ENCODE data around the gene SLC25A38.

Gene SLC25A38

DNA sequence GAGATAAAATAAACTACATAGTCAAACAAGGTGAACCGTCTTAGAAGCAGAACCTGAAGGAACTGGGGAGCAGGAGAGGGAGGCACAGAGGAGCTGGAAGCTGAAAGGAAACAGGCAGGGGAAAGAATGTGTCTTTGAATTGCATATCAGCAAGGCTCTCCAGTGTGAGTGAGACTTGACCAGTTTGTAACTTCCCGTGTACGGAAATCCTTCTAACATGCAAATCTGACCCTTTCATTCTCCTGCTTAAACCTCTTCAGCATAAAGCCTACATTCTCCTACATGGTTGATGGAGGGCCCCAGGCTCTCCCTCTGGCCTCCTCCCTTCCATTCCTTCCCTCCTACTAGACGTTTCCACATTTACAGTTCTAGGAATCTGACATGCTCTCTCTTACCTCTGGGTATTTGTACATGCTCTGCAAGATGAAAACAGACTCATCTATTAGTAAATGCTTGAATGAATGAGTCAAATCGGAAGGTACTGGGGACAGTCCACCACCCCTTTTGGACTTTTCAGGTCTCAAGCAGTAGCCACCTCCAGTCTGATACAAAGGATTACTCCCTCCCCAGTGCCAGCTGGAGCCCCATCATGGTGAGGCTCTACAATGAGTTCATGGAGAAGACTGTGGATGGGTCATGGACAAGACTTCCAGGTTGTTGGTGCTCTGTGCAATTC, 6.1 kb upstream of the SLC25A38 start:
- ChIA-PET CTCF (interaction anchor here (0.9 to 6.0 kb wide), 14 partner anchors 11 to 189 kb away, joined by 3 to 41 read pairs (median 4); partner anchors contain the start of gene XIRP1), POLR2A (no interaction called here)
- Histone ChIP-seq H3K9me3 (ENCODE audit: control extremely low read depth in 1 of 5, control insufficient read depth in 4 of 5, insufficient read depth in 2 of 5, low read depth in 1 of 5, low read length in 4 of 5) (no peaks in the 10 kb centered on the region), H3K27me3 (replicated peaks in 2 of 5; ENCODE audit: control insufficient read depth in 4 of 5, insufficient read depth in 5 of 5, low read length in 4 of 5) (no peaks in the 10 kb centered on the region), H3K4me1 (ENCODE audit: control extremely low read depth in 1 of 4, control insufficient read depth in 4 of 4, insufficient read depth in 4 of 4, low read length in 3 of 4) (peaks cover 0 to 12% (median under 1%) of the 10 kb centered on the region in 4 experiments), H3K4me3 (ENCODE audit: control insufficient read depth in 1 of 7, extremely low read depth in 1 of 7, insufficient read depth in 4 of 7, low read depth in 2 of 7, low read length in 6 of 7) (no peak overlapping the region), H3K36me3 (ENCODE audit: control insufficient read depth in 4 of 4, insufficient read depth in 4 of 4, low read length in 3 of 4) (no peaks in the 10 kb centered on the region), H3K27ac (ENCODE audit: insufficient read depth in 1 of 2, low read depth in 1 of 2, low read length in 2 of 2, poor library complexity in 1 of 2, severe bottlenecking in 2 of 2) (no peak overlapping the region)
- 15% methylated on average over 4 of the region's 5 CpGs for WGBS (ENCODE audit: insufficient coverage)
- no peak for DNase-seq

DNA sequence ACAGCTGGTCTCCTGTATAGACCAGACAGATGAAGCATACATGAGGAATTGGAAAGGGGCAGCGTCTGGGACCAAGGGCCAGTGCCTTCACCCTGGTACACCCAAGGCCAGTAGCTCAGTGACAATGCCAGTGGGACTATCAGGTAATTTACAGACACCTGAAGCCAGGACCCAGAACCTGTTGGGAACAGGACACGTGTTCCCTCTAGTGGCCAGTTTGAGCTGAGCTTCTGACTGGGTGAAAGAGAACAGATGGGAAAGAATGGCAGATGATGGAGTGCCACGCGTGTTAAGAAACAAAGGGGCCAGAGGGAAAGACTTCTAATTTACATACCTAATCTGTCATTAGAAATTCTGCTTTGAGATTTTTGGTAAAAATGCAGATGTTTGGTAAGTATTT, 5.1 kb upstream of the SLC25A38 start:
- POLR2A ChIA-PET: no interaction called here

GRCh38 chr3:39378957-39379777, 4.0 kb upstream of the SLC25A38 start:
- WGBS (ENCODE audit: insufficient coverage): 97% methylated on average over 8 of the region's 10 CpGs
- H3K27ac ChIP-seq (ENCODE audit: insufficient read depth in 1 of 2, low read depth in 1 of 2, low read length in 2 of 2, poor library complexity in 1 of 2, severe bottlenecking in 2 of 2): no peak overlapping the region
- ChIA-PET POLR2A (interaction anchor here (0.6 kb wide), 1 partner anchor 18 kb away, joined by 4 read pairs; no protein-coding TSS in a partner anchor), CTCF (interaction anchor here (0.7 to 6.0 kb wide), 12 partner anchors 7 to 191 kb away, joined by 3 to 41 read pairs (median 4); no protein-coding TSS in a partner anchor)
- H3K4me3 ChIP-seq (ENCODE audit: control insufficient read depth in 1 of 7, extremely low read depth in 1 of 7, insufficient read depth in 4 of 7, low read depth in 2 of 7, low read length in 6 of 7): no peak overlapping the region
- peaks cover 0 to 24% (median 16%) of the 10 kb centered on the region in 4 experiments for H3K4me1 ChIP-seq (ENCODE audit: control extremely low read depth in 1 of 4, control insufficient read depth in 4 of 4, insufficient read depth in 4 of 4, low read length in 3 of 4)
- H3K9me3 ChIP-seq (ENCODE audit: control extremely low read depth in 1 of 5, control insufficient read depth in 4 of 5, insufficient read depth in 2 of 5, low read depth in 1 of 5, low read length in 4 of 5): no peaks in the 10 kb centered on the region
- no peak for DNase-seq
- H3K36me3 ChIP-seq (ENCODE audit: control insufficient read depth in 4 of 4, insufficient read depth in 4 of 4, low read length in 3 of 4): no peaks in the 10 kb centered on the region
- no peaks in the 10 kb centered on the region for H3K27me3 ChIP-seq (replicated peaks in 2 of 5; ENCODE audit: control insufficient read depth in 4 of 5, insufficient read depth in 5 of 5, low read length in 4 of 5)

More for the DNA sequence above, 5.1 kb upstream of the SLC25A38 start:
- Histone ChIP-seq H3K27ac (ENCODE audit: insufficient read depth in 1 of 2, low read depth in 1 of 2, low read length in 2 of 2, poor library complexity in 1 of 2, severe bottlenecking in 2 of 2) (no peak overlapping the region), H3K36me3 (ENCODE audit: control insufficient read depth in 4 of 4, insufficient read depth in 4 of 4, low read length in 3 of 4) (no peaks in the 10 kb centered on the region), H3K27me3 (replicated peaks in 2 of 5; ENCODE audit: control insufficient read depth in 4 of 5, insufficient read depth in 5 of 5, low read length in 4 of 5) (no peaks in the 10 kb centered on the region), H3K4me3 (ENCODE audit: control insufficient read depth in 1 of 7, extremely low read depth in 1 of 7, insufficient read depth in 4 of 7, low read depth in 2 of 7, low read length in 6 of 7) (no peak overlapping the region), H3K4me1 (ENCODE audit: control extremely low read depth in 1 of 4, control insufficient read depth in 4 of 4, insufficient read depth in 4 of 4, low read length in 3 of 4) (peaks cover 0 to 21% (median 8%) of the 10 kb centered on the region in 4 experiments), H3K9me3 (ENCODE audit: control extremely low read depth in 1 of 5, control insufficient read depth in 4 of 5, insufficient read depth in 2 of 5, low read depth in 1 of 5, low read length in 4 of 5) (no peaks in the 10 kb centered on the region)
- DNase-seq: peak in 2 of 3 donors; percentile 66 to 68
- 44% methylated on average over 1 of the region's 4 CpGs for WGBS (ENCODE audit: insufficient coverage)
- CTCF ChIA-PET: interaction anchor here (0.9 to 6.0 kb wide), 17 partner anchors 9 to 190 kb away, joined by 3 to 41 read pairs (median 5); partner anchors contain the start of gene XIRP1

DNA sequence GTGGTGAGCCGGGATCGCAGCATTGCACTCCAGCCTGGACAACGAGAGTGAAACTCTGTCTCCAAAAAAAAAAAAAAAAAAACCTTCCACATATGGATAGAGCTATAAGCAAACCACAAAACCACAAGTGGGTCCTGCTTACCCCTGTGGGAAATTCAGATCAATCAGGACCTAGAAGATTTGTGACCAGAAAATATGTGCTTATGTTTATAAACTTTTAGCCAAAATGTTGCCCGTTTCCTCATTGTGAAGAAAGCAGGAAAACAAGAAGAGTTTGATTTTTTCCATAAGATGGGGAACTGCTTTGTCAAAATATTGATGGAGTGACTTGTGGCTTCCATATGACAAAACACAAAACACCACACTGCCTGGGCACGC, 3.4 kb upstream of the SLC25A38 start:
- no peak for DNase-seq
- POLR2A ChIA-PET: interaction anchor here (0.6 kb wide), 1 partner anchor 19 kb away, joined by 4 read pairs; no protein-coding TSS in a partner anchor
- Histone ChIP-seq H3K4me1 (ENCODE audit: control extremely low read depth in 1 of 4, control insufficient read depth in 4 of 4, insufficient read depth in 4 of 4, low read length in 3 of 4) (peaks cover 0 to 29% (median 21%) of the 10 kb centered on the region in 4 experiments), H3K27ac (ENCODE audit: insufficient read depth in 1 of 2, low read depth in 1 of 2, low read length in 2 of 2, poor library complexity in 1 of 2, severe bottlenecking in 2 of 2) (no peak overlapping the region), H3K4me3 (ENCODE audit: control insufficient read depth in 1 of 7, extremely low read depth in 1 of 7, insufficient read depth in 4 of 7, low read depth in 2 of 7, low read length in 6 of 7) (no peak overlapping the region), H3K27me3 (replicated peaks in 2 of 5; ENCODE audit: control insufficient read depth in 4 of 5, insufficient read depth in 5 of 5, low read length in 4 of 5) (no peaks in the 10 kb centered on the region), H3K36me3 (ENCODE audit: control insufficient read depth in 4 of 4, insufficient read depth in 4 of 4, low read length in 3 of 4) (no peaks in the 10 kb centered on the region), H3K9me3 (ENCODE audit: control extremely low read depth in 1 of 5, control insufficient read depth in 4 of 5, insufficient read depth in 2 of 5, low read depth in 1 of 5, low read length in 4 of 5) (no peaks in the 10 kb centered on the region)
- CTCF ChIA-PET: interaction anchor here (0.7 to 6.0 kb wide), 4 partner anchors 28 to 119 kb away, joined by 3 to 41 read pairs (median 10); no protein-coding TSS in a partner anchor
- 78% methylated on average over 2 of the region's 5 CpGs for WGBS (ENCODE audit: insufficient coverage)

DNA sequence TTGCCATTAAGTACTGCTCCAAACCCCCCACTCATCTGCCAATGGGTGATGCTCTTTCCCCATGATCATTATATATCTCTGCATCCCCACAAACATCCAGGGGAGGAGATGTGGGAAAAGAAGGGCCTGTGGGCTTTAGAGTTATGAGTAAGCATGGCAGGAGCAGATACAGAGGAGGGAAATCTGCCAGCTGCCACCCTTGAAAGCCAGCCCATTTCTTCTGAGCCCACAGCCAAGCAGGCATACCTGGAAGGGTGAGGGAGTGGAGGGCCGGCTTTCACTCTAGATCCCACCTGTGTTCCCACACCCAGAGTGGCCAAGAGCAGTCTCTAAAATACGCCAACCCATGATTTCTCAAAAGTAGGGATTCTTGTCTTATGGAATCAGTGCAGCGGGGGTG, 1.7 kb upstream of the SLC25A38 start:
- no peak for DNase-seq
- ChIA-PET POLR2A (no interaction called here), CTCF (interaction anchor here (6.0 kb wide), 1 partner anchor 90 kb away, joined by 41 read pairs; no protein-coding TSS in a partner anchor)
- H3K27me3 ChIP-seq (replicated peaks in 2 of 5; ENCODE audit: control insufficient read depth in 4 of 5, insufficient read depth in 5 of 5, low read length in 4 of 5): no peaks in the 10 kb centered on the region
- peaks cover 0 to 5% (median 0%) of the 10 kb centered on the region in 4 experiments for H3K36me3 ChIP-seq (ENCODE audit: control insufficient read depth in 4 of 4, insufficient read depth in 4 of 4, low read length in 3 of 4)
- WGBS (ENCODE audit: insufficient coverage): 100% methylated on average over 1 of the region's 3 CpGs
- H3K9me3 ChIP-seq (ENCODE audit: control extremely low read depth in 1 of 5, control insufficient read depth in 4 of 5, insufficient read depth in 2 of 5, low read depth in 1 of 5, low read length in 4 of 5): no peaks in the 10 kb centered on the region
- H3K4me1 ChIP-seq (ENCODE audit: control extremely low read depth in 1 of 4, control insufficient read depth in 4 of 4, insufficient read depth in 4 of 4, low read length in 3 of 4): peaks cover 0 to 40% (median 29%) of the 10 kb centered on the region in 4 experiments
- H3K27ac ChIP-seq (ENCODE audit: insufficient read depth in 1 of 2, low read depth in 1 of 2, low read length in 2 of 2, poor library complexity in 1 of 2, severe bottlenecking in 2 of 2): no peak overlapping the region
- no peak overlapping the region for H3K4me3 ChIP-seq (ENCODE audit: control insufficient read depth in 1 of 7, extremely low read depth in 1 of 7, insufficient read depth in 4 of 7, low read depth in 2 of 7, low read length in 6 of 7)

DNA sequence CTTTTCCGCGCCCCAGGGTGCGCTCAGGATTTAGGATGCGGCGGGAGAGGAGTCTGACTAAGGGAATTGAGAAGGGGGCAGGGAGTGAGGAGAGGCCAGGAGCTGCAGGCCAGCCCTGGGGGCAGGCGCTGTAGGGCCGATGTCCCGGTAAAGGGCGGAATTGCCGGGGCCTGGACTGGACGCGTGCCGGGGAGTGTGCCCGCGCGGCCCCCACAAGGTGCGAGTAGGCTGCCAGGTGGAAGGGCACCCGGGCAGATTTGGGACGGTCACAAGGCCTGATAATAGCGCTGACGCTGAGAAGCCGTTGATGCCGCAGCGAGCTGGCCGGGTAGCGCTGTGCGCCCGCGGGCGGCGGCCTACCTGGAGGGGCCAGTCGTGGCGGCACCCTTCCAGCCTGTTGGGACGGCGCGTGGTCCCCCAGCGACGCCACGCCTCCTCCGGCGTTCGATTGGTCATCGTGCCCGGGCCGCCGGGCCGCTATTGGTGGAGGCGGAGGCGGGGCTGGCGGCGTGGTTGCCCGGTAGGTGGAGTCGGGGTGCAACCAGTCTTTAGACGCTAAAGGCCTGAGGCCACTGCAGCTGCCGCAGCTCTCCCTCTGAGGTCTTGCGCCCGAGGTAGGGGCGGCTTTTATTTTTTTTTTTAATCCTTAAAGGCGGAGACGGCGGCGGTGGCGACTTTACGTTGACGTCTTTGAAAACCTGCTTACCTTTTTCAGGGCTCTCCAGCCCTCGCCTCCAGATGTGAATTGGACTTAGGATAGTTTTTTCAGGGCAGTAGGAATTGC, 903 bp downstream of the SLC25A38 start:
- CTCF ChIA-PET: interaction anchor here (0.9 to 2.9 kb wide), 4 partner anchors 15 to 92 kb away, joined by 3 to 11 read pairs (median 4); no protein-coding TSS in a partner anchor
- Histone ChIP-seq H3K4me1 (ENCODE audit: control extremely low read depth in 1 of 4, control insufficient read depth in 4 of 4, insufficient read depth in 4 of 4, low read length in 3 of 4) (peaks cover 0 to 45% (median 30%) of the 10 kb centered on the region in 4 experiments), H3K27ac (ENCODE audit: insufficient read depth in 1 of 2, low read depth in 1 of 2, low read length in 2 of 2, poor library complexity in 1 of 2, severe bottlenecking in 2 of 2) (peak overlapping the region; percentile 72 to 91), H3K4me3 (ENCODE audit: control insufficient read depth in 1 of 7, extremely low read depth in 1 of 7, insufficient read depth in 4 of 7, low read depth in 2 of 7, low read length in 6 of 7) (peak overlapping the region; percentile 76 to 95 (median 85)), H3K9me3 (ENCODE audit: control extremely low read depth in 1 of 5, control insufficient read depth in 4 of 5, insufficient read depth in 2 of 5, low read depth in 1 of 5, low read length in 4 of 5) (no peaks in the 10 kb centered on the region), H3K27me3 (replicated peaks in 2 of 5; ENCODE audit: control insufficient read depth in 4 of 5, insufficient read depth in 5 of 5, low read length in 4 of 5) (no peaks in the 10 kb centered on the region), H3K36me3 (ENCODE audit: control insufficient read depth in 4 of 4, insufficient read depth in 4 of 4, low read length in 3 of 4) (peaks cover 0 to 11% (median 4%) of the 10 kb centered on the region in 4 experiments)
- WGBS (ENCODE audit: insufficient coverage): 0% methylated on average over 63 of the region's 66 CpGs
- DNase-seq: peak; percentile 92 to 97 (median 96)
- POLR2A ChIA-PET: interaction anchor here (1.3 kb wide), 1 partner anchor 13 kb away, joined by 3 read pairs; no protein-coding TSS in a partner anchor
